ENCODE measurements around the gene POLR1A. TPM values are rescaled to one million over a fixed set of nuclear protein-coding genes. Genes with fewer than 3 reads are reported as not detected.

Gene POLR1A
- total and polyA plus RNA-seq, 2 of the 8 experiments (the other 6 are each of a cell fraction or from before 2014, with no cell fraction given) = 8.9 to 58.1 TPM

DNA sequence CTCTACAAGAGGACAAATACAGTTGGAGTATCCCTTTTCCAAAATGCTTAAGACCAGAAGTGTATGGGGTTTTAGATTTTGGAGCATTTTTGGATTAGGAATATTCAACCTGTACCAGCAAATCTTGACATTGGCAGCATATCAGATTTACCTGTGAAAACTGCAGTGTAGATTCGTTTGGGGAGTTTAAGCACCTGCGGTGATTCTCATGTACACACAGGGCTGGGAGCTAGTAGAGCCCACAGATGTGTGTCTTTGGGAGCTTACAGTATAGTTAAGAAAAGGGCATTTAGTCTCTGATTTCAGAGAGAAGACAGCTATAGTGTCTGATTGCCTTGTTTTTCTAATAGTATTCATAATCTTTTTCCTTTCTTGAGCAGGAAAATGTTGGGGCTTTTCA, 30.5 kb upstream of the POLR1A start:
- no peak overlapping the region for H2AFZ ChIP-seq (ENCODE audit: low read length)
- no peak overlapping the region for H3K4me3 ChIP-seq (ENCODE audit: extremely low read depth in 1 of 4, insufficient read depth in 2 of 4, low read depth in 3 of 4, low read length in 4 of 4)
- no peaks in the 10 kb centered on the region for H3K9me3 ChIP-seq (ENCODE audit: insufficient read depth in 2 of 2, low read depth in 1 of 2, low read length in 1 of 2)
- no peak overlapping the region for H3K18ac ChIP-seq (ENCODE audit: extremely low read depth, low read length)
- FAIRE-seq = no peak
- H4K20me1 ChIP-seq (replicated peaks in 1 of 2; ENCODE audit: control insufficient read depth in 1 of 2, insufficient read depth in 2 of 2, low read length in 2 of 2) = peaks cover 0 to 9% of the 10 kb centered on the region in 2 experiments
- no peak overlapping the region for H2BK12ac ChIP-seq (ENCODE audit: low read depth, low read length)
- no peak overlapping the region for H4K8ac ChIP-seq (ENCODE audit: extremely low read depth, insufficient read depth, low read length)
- no peak overlapping the region for H4K91ac ChIP-seq (replicated peaks; ENCODE audit: insufficient read length, low read length)
- no peaks in the 10 kb centered on the region for H3K23me2 ChIP-seq (ENCODE audit: low read depth, low read length)
- H3K79me1 ChIP-seq (ENCODE audit: low read depth, low read length) = no peaks in the 10 kb centered on the region
- H3K79me2 ChIP-seq (ENCODE audit: control insufficient read depth in 1 of 2, insufficient read depth in 2 of 2, low read length in 2 of 2) = no peaks in the 10 kb centered on the region
- no peak overlapping the region for H3K4me2 ChIP-seq (ENCODE audit: insufficient read depth in 1 of 2, low read depth in 2 of 2, low read length in 2 of 2)
- no peak overlapping the region for H3K23ac ChIP-seq (ENCODE audit: insufficient read length)
- POLR2A ChIA-PET (ENCODE audit: partially characterized antibody) = interaction anchor here (1.5 to 4.3 kb wide), 6 partner anchors 8 to 25 kb away, joined by 4 to 24 read pairs (median 6); no protein-coding TSS in a partner anchor
- CTCF ChIA-PET (ENCODE audit: partially characterized antibody) = interaction anchor here (0.8 to 1.4 kb wide), 5 partner anchors 9 to 67 kb away, joined by 3 to 4 read pairs (median 4); no protein-coding TSS in a partner anchor
- no peak overlapping the region for H3K27ac ChIP-seq (ENCODE audit: low read depth, low read length)
- H3K4ac ChIP-seq (replicated peaks; ENCODE audit: insufficient read length, low read depth, low read length) = no peak overlapping the region
- WGBS, 2 experiments (ENCODE audit: extremely low coverage in 1 of 2, insufficient coverage in 1 of 2, insufficient read length in 1 of 2, insufficient replicate concordance in 2 of 2, low coverage in 1 of 2, low lambda C conversion rate in 2 of 2, missing lambda C conversion rate in 1 of 2) = 93% methylated on average over 2 of the region's 2 CpGs; no CpG with 5 or more reads in 1 of the 2 experiments
- DNase-seq (ENCODE audit: low read depth in 1 of 2, low spot score in 2 of 2) = no peak
- no peak overlapping the region for H4K5ac ChIP-seq (ENCODE audit: insufficient read length, low read depth, low read length)
- H2BK15ac ChIP-seq (ENCODE audit: low read length) = no peak overlapping the region
- peaks cover 51 to 96% (median 86%) of the 10 kb centered on the region in 4 experiments for H3K36me3 ChIP-seq (ENCODE audit: control insufficient read depth in 2 of 4, insufficient read depth in 4 of 4, low read length in 3 of 4)
- H3K4me1 ChIP-seq (replicated peaks in 1 of 4; ENCODE audit: control insufficient read depth in 3 of 4, insufficient read depth in 4 of 4, low read length in 3 of 4) = no peaks in the 10 kb centered on the region
- no peak overlapping the region for H3K9ac ChIP-seq (replicated peaks in 1 of 4; ENCODE audit: extremely low read depth in 1 of 4, low read depth in 3 of 4, low read length in 3 of 4)
- H2AK5ac ChIP-seq (ENCODE audit: low read depth, low read length) = no peak overlapping the region
- no peak overlapping the region for H3K14ac ChIP-seq (ENCODE audit: insufficient read length)
- H2BK120ac ChIP-seq (replicated peaks; ENCODE audit: low read depth, low read length) = no peak overlapping the region
- H2BK5ac ChIP-seq (ENCODE audit: low read depth, low read length) = no peak overlapping the region
- no peak overlapping the region for H2BK20ac ChIP-seq (ENCODE audit: low read length)
- H3K27me3 ChIP-seq (replicated peaks in 1 of 4; ENCODE audit: control insufficient read depth in 3 of 4, extremely low read depth in 1 of 4, insufficient read depth in 3 of 4, low read length in 3 of 4) = no peaks in the 10 kb centered on the region
- no peak overlapping the region for H3K56ac ChIP-seq (replicated peaks; ENCODE audit: insufficient read length, low read depth, low read length)
- no peak for TF ChIP-seq SIRT6 (IDR thresholded peaks at IDR 0.05; ENCODE audit: low read length)
- TF ChIP-seq CHD2 (IDR thresholded peaks at IDR 0.05; ENCODE audit: low read length) = no peak
- TF ChIP-seq CTBP2 (IDR thresholded peaks at IDR 0.05; ENCODE audit: borderline replicate concordance, insufficient read depth, insufficient read length, low read length) = no peak
- TF ChIP-seq PHF8 (conservative IDR thresholded peaks at IDR 0.05; ENCODE audit: low read depth, low read length) = no peak
- no peak for TF ChIP-seq FOSL1 (IDR thresholded peaks at IDR 0.05; ENCODE audit: insufficient read depth, low read depth, low read length)
- no peak for TF ChIP-seq POU5F1 (IDR thresholded peaks at IDR 0.05; ENCODE audit: low read depth, low read length)
- no peak for TF ChIP-seq POLR2A (IDR thresholded peaks at IDR 0.05; ENCODE audit: control extremely low read depth in 1 of 2, low read depth in 2 of 2, low read length in 2 of 2)
- TF ChIP-seq, protein P1, sequence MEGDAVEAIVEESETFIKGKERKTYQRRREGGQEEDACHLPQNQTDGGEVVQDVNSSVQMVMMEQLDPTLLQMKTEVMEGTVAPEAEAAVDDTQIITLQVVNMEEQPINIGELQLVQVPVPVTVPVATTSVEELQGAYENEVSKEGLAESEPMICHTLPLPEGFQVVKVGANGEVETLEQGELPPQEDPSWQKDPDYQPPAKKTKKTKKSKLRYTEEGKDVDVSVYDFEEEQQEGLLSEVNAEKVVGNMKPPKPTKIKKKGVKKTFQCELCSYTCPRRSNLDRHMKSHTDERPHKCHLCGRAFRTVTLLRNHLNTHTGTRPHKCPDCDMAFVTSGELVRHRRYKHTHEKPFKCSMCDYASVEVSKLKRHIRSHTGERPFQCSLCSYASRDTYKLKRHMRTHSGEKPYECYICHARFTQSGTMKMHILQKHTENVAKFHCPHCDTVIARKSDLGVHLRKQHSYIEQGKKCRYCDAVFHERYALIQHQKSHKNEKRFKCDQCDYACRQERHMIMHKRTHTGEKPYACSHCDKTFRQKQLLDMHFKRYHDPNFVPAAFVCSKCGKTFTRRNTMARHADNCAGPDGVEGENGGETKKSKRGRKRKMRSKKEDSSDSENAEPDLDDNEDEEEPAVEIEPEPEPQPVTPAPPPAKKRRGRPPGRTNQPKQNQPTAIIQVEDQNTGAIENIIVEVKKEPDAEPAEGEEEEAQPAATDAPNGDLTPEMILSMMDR (IDR thresholded peaks at IDR 0.05; ENCODE audit: control extremely low read depth in 1 of 3, insufficient read depth in 1 of 3, low read depth in 1 of 3, low read length in 3 of 3) = no peak
- TF ChIP-seq, protein P2, sequence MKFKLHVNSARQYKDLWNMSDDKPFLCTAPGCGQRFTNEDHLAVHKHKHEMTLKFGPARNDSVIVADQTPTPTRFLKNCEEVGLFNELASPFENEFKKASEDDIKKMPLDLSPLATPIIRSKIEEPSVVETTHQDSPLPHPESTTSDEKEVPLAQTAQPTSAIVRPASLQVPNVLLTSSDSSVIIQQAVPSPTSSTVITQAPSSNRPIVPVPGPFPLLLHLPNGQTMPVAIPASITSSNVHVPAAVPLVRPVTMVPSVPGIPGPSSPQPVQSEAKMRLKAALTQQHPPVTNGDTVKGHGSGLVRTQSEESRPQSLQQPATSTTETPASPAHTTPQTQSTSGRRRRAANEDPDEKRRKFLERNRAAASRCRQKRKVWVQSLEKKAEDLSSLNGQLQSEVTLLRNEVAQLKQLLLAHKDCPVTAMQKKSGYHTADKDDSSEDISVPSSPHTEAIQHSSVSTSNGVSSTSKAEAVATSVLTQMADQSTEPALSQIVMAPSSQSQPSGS (IDR thresholded peaks at IDR 0.05; ENCODE audit: low read length) = no peak

All from H1 (cell line).